Adrenal gland (tissue), 12 donors: Measurements from ENCODE around the gene NR2E3. TPM values are rescaled to one million over a fixed set of nuclear protein-coding genes. Genes with fewer than 3 reads are reported as not detected.

Source experiments
- DNase-seq, 7 donors: peaks; one replicate each; pipeline ENCODE4 v3.0.0-alpha.2; 2019 to 2020
- H3K27ac ChIP-seq, 5 donors: fragments of 200-600 bp; sonication (generic) in 4 of 5; 1 replicate in 3 of 5; 2 replicates in 2 of 5; pipeline versions ENCODE4 v1.5.1 to v1.8.0; 2016 to 2020; ENCODE audit warnings: mild to moderate bottlenecking in 1 of 5
- H3K27me3 ChIP-seq: fragments of 200-600 bp; 2 replicates; pipeline ENCODE4 v1.8.0; 2021
- H3K36me3 ChIP-seq, 2 donors: fragments of 200-600 bp; replicated peaks in 1 of 2; 1 replicate in 1 of 2; 2 replicates in 1 of 2; pipeline versions ENCODE4 v1.5.1 to v1.8.0; 2018 to 2022
- H3K4me1 ChIP-seq, 2 donors: fragments of 200-600 bp; replicated peaks in 1 of 2; 1 replicate in 1 of 2; 2 replicates in 1 of 2; pipeline versions ENCODE4 v1.5.1 to v1.8.0; 2018 to 2021
- H3K4me3 ChIP-seq, 4 donors: fragments of 200-600 bp; sonication (generic) in 3 of 4; one replicate each; pipeline ENCODE4 v1.5.1; 2016 to 2018
- H3K9me3 ChIP-seq, 3 donors: fragments of 200-600 bp; sonication (generic) in 1 of 3; replicated peaks in 1 of 3; 1 replicate in 2 of 3; 2 replicates in 1 of 3; pipeline versions ENCODE4 v1.5.1 to v1.8.0; 2016 to 2021
- POLR2A ChIP-seq, 2 donors: fragments of 450-650 bp; IDR thresholded peaks; one replicate each; pipeline ENCODE4 v1.6.1; 2017; ENCODE audit warnings: antibody characterized with exemption in 2 of 2, mild to moderate bottlenecking in 2 of 2, moderate library complexity in 1 of 2
- WGBS, 4 donors: extraction: QIAGEN DNeasy Blood & Tissue Kit in 2 of 4; methylation state at CpG; one replicate each; pipeline versions ENCODE4 v1.1.5 to v1.1.7; 2013 to 2017; 5-methylcytosine and 5-hydroxymethylcytosine counted together
- intact Hi-C, 2 donors: fragments of 100-400 bp; cut with DNase I; formaldehyde crosslinking; loops; one replicate each; pipeline versions ENCODE4 v1.14.1 to v1.15.0; 2022 to 2023
- polyA plus RNA-seq, 3 donors: library from polyadenylated mRNA; stranded (reverse); fragments of 200-250 nt in 2 of 3; fragments of 350-450 nt in 1 of 3; fragmentation: Illumina TruSeq in 1 of 3; extraction: RNeasy Lipid Tissue Mini Kit (QIAGEN cat#74804) in 1 of 3; gene quantifications; one replicate each; pipeline ENCODE4 v1.2.3, GENCODE V29; 2013 to 2014
- total RNA-seq, 9 donors: library from RNA; depleted of rRNA in 4 of 9; stranded (reverse); fragments of >200 nt in 4 of 9; fragments of 120-200 nt in 1 of 9; fragmentation: NEBNext Ultra II Directional in 1 of 9; extraction: Animal tissue kit (Norgen Biotek cat#: 25700) in 1 of 9; gene quantifications; one replicate each; pipeline versions ENCODE4 v1.1.0 to v1.2.4, GENCODE V29; 2013 to 2023
- TF ChIP-seq, protein P1 (sequence below), 6 experiments: fragments of 450-650 bp in 4 of 6; fragments of 200-600 bp in 2 of 6; sonication (generic) in 1 of 6; IDR thresholded peaks; 1 replicate in 5 of 6; 2 replicates in 1 of 6; pipeline versions ENCODE4 v1.5.1 to v1.8.0; 2016 to 2021; ENCODE audit warnings: antibody characterized with exemption in 6 of 6, mild to moderate bottlenecking in 2 of 6, moderate library complexity in 1 of 6
- donor health status: healthy with polysubstance abuse.
- donor health status: Bipolar disorder and iron deficiency.
- donor health status: DM: yes; HTN: yes; CAD: no.
- donor health status: DM: no; HTN: no; CAD: no.
- donor health status: DM: no; HTN: no; CAD: no.
- donor health status: DM: yes; HTN: yes; CAD: no.

NR2E3 gene
- total and polyA plus RNA-seq, 12 donors: 0.11 to 1.4 (median 0.41) TPM; not detected in 2

- TF ChIP-seq POLR2A (IDR thresholded peaks at IDR 0.05): no peak
- TF ChIP-seq, protein P1, sequence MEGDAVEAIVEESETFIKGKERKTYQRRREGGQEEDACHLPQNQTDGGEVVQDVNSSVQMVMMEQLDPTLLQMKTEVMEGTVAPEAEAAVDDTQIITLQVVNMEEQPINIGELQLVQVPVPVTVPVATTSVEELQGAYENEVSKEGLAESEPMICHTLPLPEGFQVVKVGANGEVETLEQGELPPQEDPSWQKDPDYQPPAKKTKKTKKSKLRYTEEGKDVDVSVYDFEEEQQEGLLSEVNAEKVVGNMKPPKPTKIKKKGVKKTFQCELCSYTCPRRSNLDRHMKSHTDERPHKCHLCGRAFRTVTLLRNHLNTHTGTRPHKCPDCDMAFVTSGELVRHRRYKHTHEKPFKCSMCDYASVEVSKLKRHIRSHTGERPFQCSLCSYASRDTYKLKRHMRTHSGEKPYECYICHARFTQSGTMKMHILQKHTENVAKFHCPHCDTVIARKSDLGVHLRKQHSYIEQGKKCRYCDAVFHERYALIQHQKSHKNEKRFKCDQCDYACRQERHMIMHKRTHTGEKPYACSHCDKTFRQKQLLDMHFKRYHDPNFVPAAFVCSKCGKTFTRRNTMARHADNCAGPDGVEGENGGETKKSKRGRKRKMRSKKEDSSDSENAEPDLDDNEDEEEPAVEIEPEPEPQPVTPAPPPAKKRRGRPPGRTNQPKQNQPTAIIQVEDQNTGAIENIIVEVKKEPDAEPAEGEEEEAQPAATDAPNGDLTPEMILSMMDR (IDR thresholded peaks at IDR 0.05): no peak
These were observed 3.9 kb upstream of the NR2E3 start for GRCh38 chr15:71806452-71806931.

GRCh38 chr15:71807125-71807629 is 3.2 kb upstream of the NR2E3 start:
- intact Hi-C loops: loop anchor here (10.0 kb wide), 2 partner anchors 62 to 348 kb away; no protein-coding TSS in a partner anchor

More at GRCh38 chr15:71806452-71806931, 3.9 kb upstream of the NR2E3 start:
- Histone ChIP-seq H3K4me1 (peaks cover 0 to 8% of the 10 kb centered on the region in 2 donors), H3K36me3 (no peaks in the 10 kb centered on the region), H3K27ac (no peak overlapping the region), H3K9me3 (no peaks in the 10 kb centered on the region), H3K4me3 (no peak overlapping the region), H3K27me3 (no peaks in the 10 kb centered on the region)
- intact Hi-C loops: loop anchor here (10.0 kb wide), 2 partner anchors 62 to 348 kb away; no protein-coding TSS in a partner anchor
- 35 to 46% (median 37%) methylated on average over 4 to 7 of the region's 7 CpGs for WGBS, 4 donors
- peak; percentile 38 to 77 (median 62) for DNase-seq

DNA sequence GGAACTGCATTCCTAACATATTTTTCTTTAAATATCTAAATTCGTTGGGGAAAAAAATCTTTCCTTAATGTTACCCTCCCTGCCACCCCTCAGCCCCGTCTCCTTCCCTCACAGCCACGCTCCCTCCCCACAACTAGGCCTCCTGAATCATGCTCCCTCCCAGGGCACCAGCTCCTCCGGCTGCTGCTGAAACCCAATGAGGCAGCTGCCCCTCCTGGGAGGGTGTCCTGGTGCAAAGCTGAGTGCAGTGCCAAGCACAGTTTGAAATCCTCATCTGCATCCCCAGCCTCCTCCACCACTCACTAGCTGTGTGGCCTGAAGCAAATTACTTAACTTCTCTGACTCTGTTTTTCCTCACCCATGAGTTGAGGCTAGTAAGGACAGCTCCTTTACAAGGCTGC is 2.7 kb upstream of the NR2E3 start:
- H3K27ac ChIP-seq: no peak overlapping the region
- peaks cover 0 to 8% of the 10 kb centered on the region in 2 donors for H3K4me1 ChIP-seq
- WGBS, 4 donors: 54 to 72% (median 61%) methylated on average over 4 of the region's 4 CpGs
- no peaks in the 10 kb centered on the region for H3K27me3 ChIP-seq
- TF ChIP-seq POLR2A (IDR thresholded peaks at IDR 0.05): no peak
- TF ChIP-seq, protein P1 (IDR thresholded peaks at IDR 0.05): no peak
- DNase-seq: no peak
- no peaks in the 10 kb centered on the region for H3K36me3 ChIP-seq
- H3K4me3 ChIP-seq: no peak overlapping the region
- intact Hi-C loops: loop anchor here (10.0 kb wide), 2 partner anchors 63 to 347 kb away; no protein-coding TSS in a partner anchor
- H3K9me3 ChIP-seq: no peaks in the 10 kb centered on the region

More at GRCh38 chr15:71807125-71807629, 3.2 kb upstream of the NR2E3 start:
- Histone ChIP-seq H3K4me3 (no peak overlapping the region), H3K27me3 (no peaks in the 10 kb centered on the region), H3K4me1 (peaks cover 0 to 8% of the 10 kb centered on the region in 2 donors), H3K9me3 (no peaks in the 10 kb centered on the region), H3K36me3 (no peaks in the 10 kb centered on the region), H3K27ac (no peak overlapping the region)
- 78 to 87% (median 86%) methylated on average over 14 to 15 of the region's 15 CpGs for WGBS, 4 donors
- TF ChIP-seq, protein P1 (IDR thresholded peaks at IDR 0.05): no peak
- no peak for TF ChIP-seq POLR2A (IDR thresholded peaks at IDR 0.05)
- DNase-seq: no peak

DNA sequence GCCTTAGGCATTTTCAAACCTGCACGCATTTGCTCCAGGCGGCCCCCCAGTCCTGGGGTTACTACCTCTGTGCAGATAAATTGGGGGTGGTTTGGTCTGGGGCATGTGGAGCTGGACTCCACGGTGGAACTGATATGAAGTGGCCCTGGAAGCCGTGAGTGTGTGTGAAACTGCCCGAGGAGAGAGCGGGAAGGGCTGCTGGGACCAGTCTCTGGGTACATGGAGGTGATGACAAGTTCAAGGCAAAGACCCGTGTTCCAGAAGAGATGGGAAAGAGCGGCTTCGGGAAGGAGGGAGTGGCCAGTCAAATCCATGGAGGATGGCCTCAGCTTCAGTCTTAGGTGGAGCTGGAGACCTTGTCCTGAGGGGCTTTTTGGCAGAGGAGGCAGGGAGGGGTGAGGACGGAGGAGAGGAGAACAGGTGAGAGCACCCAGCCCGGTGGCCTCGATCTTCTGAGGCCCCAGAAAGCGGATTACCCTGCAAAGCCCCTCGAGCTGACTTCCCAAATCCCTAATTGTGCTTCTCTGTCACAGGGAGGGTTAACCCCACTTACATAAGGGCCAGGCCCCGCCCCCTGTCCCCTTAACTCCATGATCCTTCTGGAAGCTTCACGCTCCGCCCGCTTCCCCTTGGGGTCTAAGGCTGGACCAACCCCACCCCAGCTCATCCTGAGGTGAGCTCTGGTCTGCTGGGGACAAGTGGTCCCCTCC is 1.9 kb upstream of the NR2E3 start:
- no peak for TF ChIP-seq POLR2A (IDR thresholded peaks at IDR 0.05)
- TF ChIP-seq, protein P1 (IDR thresholded peaks at IDR 0.05): no peak
- H3K4me1 ChIP-seq: peaks cover 0 to 8% of the 10 kb centered on the region in 2 donors
- no peaks in the 10 kb centered on the region for H3K27me3 ChIP-seq
- DNase-seq: no peak
- intact Hi-C loops: loop anchor here (10.0 kb wide), 2 partner anchors 64 to 346 kb away; no protein-coding TSS in a partner anchor
- no peaks in the 10 kb centered on the region for H3K36me3 ChIP-seq
- no peak overlapping the region for H3K4me3 ChIP-seq
- no peak overlapping the region for H3K27ac ChIP-seq
- no peaks in the 10 kb centered on the region for H3K9me3 ChIP-seq
- WGBS, 4 donors: 75 to 79% (median 76%) methylated on average over 17 to 18 of the region's 18 CpGs
